Activated CD8-positive, alpha-beta memory T cell treated with anti-CD3 and anti-CD28 coated beads, Interleukin-2, amount 50 U/mL, for 24 hours (primary cell): ENCODE measurements around the gene RLN3.
A peak's percentile ranks its signal among the peaks of the same experiment; 100 is the strongest.
"Not testable (repeated sequence)": the region's sequence is repeated elsewhere in the genome, so short reads cannot be mapped to it uniquely, and the experiment has no call there.

ENCODE experiments used
- DNase-seq: peaks from one replicate; pipeline ENCODE4 v3.0.0-alpha.2; 2020; ENCODE audit errors: extremely low read depth

RLN3 gene

GRCh38 chr19:13995017-13995728, 32.8 kb upstream of the RLN3 start:
- DNase-seq, result no peak

- no peak for DNase-seq
These were observed 31.8 kb upstream of the RLN3 start for GRCh38 chr19:13995878-13996765.

- DNase-seq, result no peak
These were observed 30.9 kb upstream of the RLN3 start for GRCh38 chr19:13996928-13997630.

- no peak for DNase-seq
These were observed 30.4 kb upstream of the RLN3 start for GRCh38 chr19:13997631-13997962.

GRCh38 chr19:13998426-13998825, 29.5 kb upstream of the RLN3 start:
- no peak for DNase-seq

GRCh38 chr19:13999085-13999484, 28.9 kb upstream of the RLN3 start:
- DNase-seq, result no peak

- DNase-seq, result no peak
These were observed 27.1 kb upstream of the RLN3 start for GRCh38 chr19:14000691-14001375.

GRCh38 chr19:14002571-14003250, 25.2 kb upstream of the RLN3 start:
- DNase-seq, result no peak

- no peak for DNase-seq
These were observed 24.5 kb upstream of the RLN3 start for GRCh38 chr19:14003251-14004055.

- no peak for DNase-seq
These were observed 23.2 kb upstream of the RLN3 start for GRCh38 chr19:14004619-14005348.

- peak; percentile 78 for DNase-seq
These were observed 22.4 kb upstream of the RLN3 start for GRCh38 chr19:14005349-14006084.

- DNase-seq, result peak; percentile 100
These were observed 21.7 kb upstream of the RLN3 start, which contains the start of gene RFX1 for GRCh38 chr19:14006085-14006765. Gene RFX1 (minus strand): TSS chr19:14006320. CDS start chr19:13993843, 12,477 bp downstream.

GRCh38 chr19:14006766-14007562, 21.0 kb upstream of the RLN3 start:
- DNase-seq, result no peak

GRCh38 chr19:14012378-14012915, 15.5 kb upstream of the RLN3 start:
- DNase-seq, result no peak

- DNase-seq, result no peak
These were observed 12.4 kb upstream of the RLN3 start for GRCh38 chr19:14015524-14016035.

- no peak for DNase-seq
These were observed 8.8 kb upstream of the RLN3 start for GRCh38 chr19:14019100-14019499.

GRCh38 chr19:14019739-14020138, 8.2 kb upstream of the RLN3 start:
- not testable (repeated sequence) for DNase-seq
